NCI-H2029 (cell line): ENCODE measurements around the gene ADGRB3.

Experiments used
- DNase-seq: peaks from one replicate; lab custom pipeline; 2025; lab: John Stamatoyannopoulos, UW

ADGRB3 gene

DNA sequence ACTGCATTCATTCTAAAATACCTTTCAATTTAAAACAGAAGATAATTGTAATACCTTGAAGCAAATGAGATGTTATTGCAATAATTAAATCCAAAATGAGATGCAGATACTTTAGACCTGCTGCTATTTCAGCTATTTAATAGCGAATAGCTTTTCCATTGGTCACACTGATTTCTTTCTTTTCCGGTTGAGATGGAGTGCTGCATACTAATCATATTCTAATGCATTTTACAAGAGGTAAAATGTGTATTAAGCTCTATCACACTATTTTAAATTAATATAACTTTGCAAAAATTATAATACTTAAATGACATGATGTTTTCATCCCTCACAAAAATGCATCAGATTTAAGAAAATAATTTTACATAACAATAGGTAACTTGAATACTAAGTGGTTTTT, 74.0 kb downstream of the ADGRB3 start:
- DNase-seq = no peak

DNA sequence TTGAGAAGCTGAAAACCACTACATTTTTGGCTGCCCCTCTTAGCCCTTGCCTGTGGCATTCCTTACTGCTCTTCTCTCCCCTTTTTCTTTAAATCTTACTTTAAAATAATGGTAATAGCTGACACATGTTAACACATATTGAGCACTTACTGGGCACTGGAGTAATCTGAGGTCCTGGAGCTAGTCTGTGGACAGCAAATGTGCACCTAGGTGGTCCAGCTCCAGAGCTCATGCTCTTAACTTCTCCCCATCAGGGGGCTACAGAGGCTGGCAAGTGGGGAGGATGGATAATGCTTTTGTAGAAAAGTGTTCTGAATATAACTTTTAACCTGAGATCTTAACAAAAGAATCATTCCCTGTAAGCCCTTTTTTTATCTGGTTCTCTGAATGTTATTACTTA, 74.8 kb downstream of the ADGRB3 start:
- no peak for DNase-seq

- DNase-seq = no peak
These were observed 75.4 kb downstream of the ADGRB3 start for GRCh38 chr6:68710496-68710895.

GRCh38 chr6:68710916-68711315, 75.8 kb downstream of the ADGRB3 start:
- no peak for DNase-seq

- DNase-seq = no peak
These were observed 76.4 kb downstream of the ADGRB3 start for GRCh38 chr6:68711386-68712000.

GRCh38 chr6:68716620-68717019, 81.5 kb downstream of the ADGRB3 start:
- no peak for DNase-seq

- DNase-seq = peak; percentile 72
These were observed 83.4 kb downstream of the ADGRB3 start for GRCh38 chr6:68718385-68719073.

DNA sequence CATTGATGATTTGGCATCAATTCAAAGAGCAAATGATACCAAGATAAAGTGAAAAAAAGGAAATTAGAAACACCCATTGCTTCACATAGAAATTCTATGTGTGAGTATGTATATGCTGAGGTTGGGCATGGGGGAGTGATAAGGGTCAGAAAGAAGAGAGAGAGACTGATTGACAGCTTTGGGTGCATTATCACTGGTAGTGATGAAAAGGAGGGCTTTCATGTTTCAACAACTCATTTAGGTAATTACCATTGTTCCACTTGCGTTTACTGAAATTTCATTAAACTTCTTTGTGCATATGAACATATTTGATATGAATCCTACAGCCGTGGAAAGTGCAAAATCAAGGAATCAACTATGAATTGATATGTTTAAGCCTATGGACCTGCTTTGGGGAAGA, 84.7 kb downstream of the ADGRB3 start:
- no peak for DNase-seq

DNA sequence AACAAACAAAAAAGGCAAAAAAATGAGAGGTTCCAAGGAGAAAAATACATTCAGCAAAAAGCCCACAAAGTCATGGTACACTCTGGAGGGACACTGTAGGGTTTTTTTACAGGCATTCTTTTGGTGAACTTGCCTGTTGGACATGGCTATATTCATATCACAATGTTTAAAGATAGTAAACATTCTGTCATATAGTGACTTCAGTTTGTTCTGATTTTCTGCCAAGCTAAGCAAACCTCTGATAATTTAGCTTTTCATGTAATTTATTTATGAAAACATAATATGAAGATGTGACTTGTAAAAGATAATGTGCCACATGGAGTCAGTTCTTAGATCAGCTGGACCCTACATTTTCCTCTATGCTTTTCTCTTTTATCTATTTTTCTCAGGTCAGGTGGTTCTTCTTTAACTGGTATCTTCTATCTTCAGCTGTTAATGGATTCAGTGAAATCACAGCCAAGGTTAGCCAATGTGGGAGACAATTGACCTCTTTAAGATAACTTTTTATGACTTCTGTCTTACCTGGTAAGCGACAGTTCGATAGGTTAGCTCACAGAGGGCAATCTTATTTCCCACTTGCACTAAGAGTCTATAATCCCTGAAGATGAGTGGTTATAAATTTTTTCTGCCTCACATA, 87.9 kb downstream of the ADGRB3 start:
- no peak for DNase-seq

GRCh38 chr6:68724060-68724459, 89.0 kb downstream of the ADGRB3 start:
- no peak for DNase-seq

DNA sequence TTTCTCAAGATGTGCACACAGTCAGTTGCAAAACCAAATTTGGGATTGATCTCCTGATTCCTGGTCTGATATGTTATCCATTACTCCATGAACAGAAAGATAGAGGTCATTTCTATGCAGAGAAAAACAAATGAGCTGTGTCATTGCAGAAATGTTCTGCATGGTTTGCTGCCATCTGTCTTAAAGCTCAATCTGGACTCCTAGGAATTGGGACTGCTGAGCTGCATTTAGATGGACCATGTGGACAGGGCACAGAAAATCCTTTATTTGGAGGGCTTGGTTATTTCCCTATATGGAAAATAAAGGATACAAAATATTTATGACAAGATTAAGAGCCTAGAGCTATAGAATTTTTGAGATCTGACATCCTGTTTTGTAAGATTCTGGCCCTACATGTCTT, 91.3 kb downstream of the ADGRB3 start:
- no peak for DNase-seq

GRCh38 chr6:68726992-68727391, 91.9 kb downstream of the ADGRB3 start:
- DNase-seq = no peak

GRCh38 chr6:68727699-68728098, 92.6 kb downstream of the ADGRB3 start:
- no peak for DNase-seq

GRCh38 chr6:68728159-68728979, 93.3 kb downstream of the ADGRB3 start:
- no peak for DNase-seq

GRCh38 chr6:68729377-68729903, 94.4 kb downstream of the ADGRB3 start:
- no peak for DNase-seq

DNA sequence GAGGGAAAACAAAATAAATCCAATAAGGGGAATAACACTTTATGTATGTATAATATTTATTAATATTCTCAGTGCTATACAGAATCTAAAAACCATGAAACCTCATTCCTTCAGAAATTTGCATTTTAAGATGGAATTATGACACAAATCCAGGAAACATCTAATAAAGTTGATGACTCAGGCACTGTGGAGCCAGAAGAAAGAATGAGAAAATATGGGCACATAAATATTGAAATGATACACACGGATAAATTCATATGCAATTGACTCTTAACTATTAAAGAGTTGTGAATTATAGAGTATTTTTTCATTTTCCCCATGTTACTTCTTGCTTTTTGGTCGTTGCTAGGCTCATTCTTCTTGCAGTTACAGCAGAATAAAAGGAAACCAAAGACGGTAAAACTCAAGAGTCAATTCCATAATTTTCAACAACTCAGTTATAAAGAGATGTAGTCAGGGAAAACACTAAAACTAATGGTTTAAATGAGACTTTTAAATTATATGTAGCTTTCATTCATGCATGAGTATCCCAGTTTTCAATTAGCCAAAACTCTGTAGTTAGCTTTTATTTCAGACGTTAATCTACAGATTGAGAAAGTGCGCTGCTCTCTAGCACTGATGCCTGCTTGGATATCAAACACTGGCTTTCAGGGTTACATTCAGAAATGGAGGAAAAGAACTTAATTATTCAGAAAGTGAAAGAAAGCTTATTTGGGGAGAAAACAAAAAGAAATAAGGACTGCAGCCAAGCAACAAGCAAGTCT, 95.4 kb downstream of the ADGRB3 start:
- no peak for DNase-seq

DNA sequence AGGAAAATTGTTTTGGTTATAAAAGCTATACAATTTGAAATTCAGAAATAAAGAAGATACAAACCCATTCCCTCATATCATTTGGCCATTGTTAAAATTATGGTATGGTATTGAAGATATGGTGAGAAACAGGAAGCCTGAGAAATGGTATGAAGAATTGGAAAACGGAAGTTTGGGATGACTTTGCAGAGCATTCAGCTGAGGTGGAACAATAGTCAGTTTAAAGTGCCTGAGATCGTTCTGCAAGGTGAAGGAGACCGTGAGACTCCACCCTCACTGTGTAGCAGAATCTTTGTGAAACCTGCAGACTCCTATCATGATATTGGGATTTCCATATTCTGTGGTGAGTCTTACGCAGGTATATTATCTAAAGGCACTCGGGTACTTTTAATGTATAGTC, 97.3 kb downstream of the ADGRB3 start:
- no peak for DNase-seq

DNA sequence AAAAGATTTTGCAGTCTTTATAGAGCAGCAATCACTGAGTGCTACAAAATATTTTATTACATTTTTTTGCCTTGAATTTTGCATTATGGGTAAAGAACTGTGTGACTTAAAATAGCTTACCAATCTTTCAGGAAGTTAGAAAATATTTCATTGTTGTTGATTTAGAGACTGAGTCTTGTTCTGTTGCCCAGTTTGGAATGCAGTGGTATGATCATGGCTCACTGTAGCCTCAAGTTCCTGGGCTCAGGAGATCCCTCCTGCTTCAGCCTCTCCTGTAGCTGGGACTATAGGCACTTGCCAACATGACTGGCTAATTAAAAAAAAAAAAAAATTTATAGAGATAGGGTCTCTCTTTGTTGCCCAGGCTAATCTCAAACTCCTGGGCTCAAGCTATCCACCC, 100.8 kb downstream of the ADGRB3 start:
- no peak for DNase-seq

DNA sequence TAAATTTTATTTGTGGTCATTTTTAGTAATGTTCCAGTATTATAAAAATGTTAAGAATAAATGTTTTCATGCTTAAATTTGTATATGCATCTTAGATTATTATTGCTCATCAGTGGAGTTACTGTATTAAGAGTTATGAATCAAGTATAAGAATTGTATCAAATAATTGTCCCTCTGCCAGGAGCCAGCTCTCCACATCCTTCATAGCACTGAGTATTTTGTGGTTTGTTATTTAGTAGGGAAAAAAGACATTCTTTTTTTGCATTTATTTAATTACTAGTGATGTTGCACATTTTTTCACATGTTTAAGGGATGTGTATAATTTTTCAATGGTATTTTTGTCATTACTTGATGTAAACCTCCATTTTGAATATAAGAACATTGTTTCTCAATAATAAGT, 102.0 kb downstream of the ADGRB3 start:
- DNase-seq = no peak

GRCh38 chr6:68738039-68738438, 103.0 kb downstream of the ADGRB3 start:
- peak; percentile 53 for DNase-seq

DNA sequence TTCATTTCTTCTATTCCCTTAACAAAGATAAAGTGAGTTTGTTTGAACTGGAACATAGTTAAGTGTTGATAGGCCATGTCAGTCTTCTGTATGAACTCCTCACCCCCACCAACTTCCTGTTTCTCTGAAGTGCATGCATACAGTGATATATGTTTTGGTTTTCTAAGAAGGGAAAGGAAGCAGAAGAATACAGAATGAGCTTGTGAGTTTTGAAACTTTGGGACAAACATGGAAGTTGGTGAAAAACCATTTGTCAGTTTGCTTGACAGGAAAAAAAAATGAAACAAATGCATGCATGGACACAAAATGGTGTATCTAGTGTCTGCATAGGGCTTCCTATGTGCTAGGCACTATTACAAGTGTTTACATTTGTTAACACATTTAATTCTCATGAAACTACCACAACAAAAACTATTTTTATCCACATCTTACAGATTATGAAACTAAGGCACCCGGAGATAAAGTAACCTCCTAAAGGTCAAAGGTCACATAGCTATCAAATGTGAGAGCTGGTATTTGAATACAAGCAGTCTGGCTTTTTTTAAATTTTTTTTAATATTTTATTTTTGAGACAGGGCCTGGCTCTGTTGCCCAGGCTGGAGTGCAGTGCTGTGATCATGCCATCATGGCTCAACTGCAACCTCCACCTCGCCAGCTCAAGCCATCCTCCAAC, 105.9 kb downstream of the ADGRB3 start:
- no peak for DNase-seq
